IMR-90 (cell line): ENCODE data around the gene LAMA3.

Experiments used
- CTCF ChIP-seq: conservative IDR thresholded peaks from 2 replicates; pipeline ENCODE4 v1.5.1; 2012; ENCODE audit warnings: mild to moderate bottlenecking, low read depth, low read length, improper control_type of control experiment
- MXI1 ChIP-seq: IDR thresholded peaks from 2 replicates; pipeline ENCODE4 v1.6.1; 2012; ENCODE audit warnings: low read depth, mild to moderate bottlenecking, low read length, moderate library complexity, borderline replicate concordance
- POLR2A ChIP-seq: IDR thresholded peaks from 2 replicates; pipeline ENCODE4 v1.6.1; 2012; ENCODE audit warnings: mild to moderate bottlenecking, low read depth, low read length

- no peak for TF ChIP-seq CTCF
- no peak for TF ChIP-seq MXI1
- TF ChIP-seq POLR2A = no peak
These were observed 168.5 kb downstream of the LAMA3 start for GRCh38 chr18:23857756-23858155.
